ENCODE measurements around the gene DHH.

DHH gene

DNA sequence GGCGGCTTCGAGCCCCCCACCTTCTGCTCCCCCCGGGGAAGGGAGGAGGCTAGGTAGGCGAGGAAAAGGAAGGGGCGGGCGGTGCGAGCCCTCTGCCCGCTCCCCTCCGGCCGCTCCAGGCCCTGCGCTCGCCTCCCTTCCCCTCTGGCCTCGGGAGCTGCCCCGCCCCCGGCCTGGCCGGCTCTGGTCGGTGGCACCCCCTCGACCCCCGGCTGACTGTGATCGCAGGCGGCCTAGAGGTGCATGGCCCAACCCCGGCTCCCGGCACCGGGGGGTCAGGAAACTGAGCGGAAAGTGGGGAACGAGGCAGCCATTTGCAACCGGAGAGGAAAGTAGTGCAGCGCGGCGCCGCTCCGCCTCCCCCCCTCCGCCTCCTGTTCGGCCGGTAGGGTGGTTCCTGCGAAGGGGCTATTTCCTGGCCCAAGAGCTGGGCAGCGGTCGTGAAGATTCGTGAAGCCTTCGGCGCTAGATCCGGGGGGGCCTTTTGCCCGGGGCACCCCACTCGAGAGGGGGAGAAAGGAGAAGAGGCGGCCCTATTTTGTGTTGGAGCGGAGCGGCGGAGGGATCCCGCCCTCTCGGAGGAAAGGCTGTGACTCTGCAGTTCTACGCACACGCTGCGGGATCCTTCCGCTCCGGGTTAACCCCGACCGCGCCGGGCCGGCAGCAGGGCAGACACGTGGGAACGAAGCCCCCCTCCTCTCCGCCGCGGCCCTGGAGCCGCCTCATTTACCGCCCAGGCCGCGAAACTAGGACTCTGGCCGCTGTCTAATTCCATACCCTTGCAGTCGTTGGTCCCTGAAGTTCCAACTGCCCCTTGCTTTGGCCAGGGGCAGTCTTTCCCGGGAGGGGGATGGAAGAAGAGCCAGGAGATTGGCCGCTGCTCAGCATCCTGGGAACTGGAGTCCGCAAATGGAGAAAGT is 34.1 kb downstream of the DHH start, which contains the start of gene KMT2D (continued):
- TF ChIP-seq, protein P1, sequence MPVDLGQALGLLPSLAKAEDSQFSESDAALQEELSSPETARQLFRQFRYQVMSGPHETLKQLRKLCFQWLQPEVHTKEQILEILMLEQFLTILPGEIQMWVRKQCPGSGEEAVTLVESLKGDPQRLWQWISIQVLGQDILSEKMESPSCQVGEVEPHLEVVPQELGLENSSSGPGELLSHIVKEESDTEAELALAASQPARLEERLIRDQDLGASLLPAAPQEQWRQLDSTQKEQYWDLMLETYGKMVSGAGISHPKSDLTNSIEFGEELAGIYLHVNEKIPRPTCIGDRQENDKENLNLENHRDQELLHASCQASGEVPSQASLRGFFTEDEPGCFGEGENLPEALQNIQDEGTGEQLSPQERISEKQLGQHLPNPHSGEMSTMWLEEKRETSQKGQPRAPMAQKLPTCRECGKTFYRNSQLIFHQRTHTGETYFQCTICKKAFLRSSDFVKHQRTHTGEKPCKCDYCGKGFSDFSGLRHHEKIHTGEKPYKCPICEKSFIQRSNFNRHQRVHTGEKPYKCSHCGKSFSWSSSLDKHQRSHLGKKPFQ (tag by site-specific recombination; IDR thresholded peaks at IDR 0.05), result peak; percentile 82; the same call in 1 of the 2 replicates
- TF ChIP-seq KLF1 (tag by site-specific recombination; IDR thresholded peaks at IDR 0.05) (peak; percentile 80), EGR2 (tag by site-specific recombination; IDR thresholded peaks at IDR 0.05; ENCODE audit: low read depth) (peak; percentile 56), KLF10 (tag by site-specific recombination; IDR thresholded peaks at IDR 0.05) (peak; percentile 84), ZNF239 (tag by site-specific recombination; IDR thresholded peaks at IDR 0.05) (peak; percentile 54; the same call in 1 of the 2 replicates), ZNF223 (tag by site-specific recombination; IDR thresholded peaks at IDR 0.05) (no peak; the same call in 1 of the 2 replicates), ZNF221 (tag by site-specific recombination; IDR thresholded peaks at IDR 0.05; ENCODE audit: borderline replicate concordance) (0 out of 2 replicates have a peak, but pooled peaks have one; percentile 8), ZNF423 (tag by site-specific recombination; IDR thresholded peaks at IDR 0.05) (peak; percentile 72; the same call in 1 of the 2 replicates), ZNF266 (tag by site-specific recombination; IDR thresholded peaks at IDR 0.05; ENCODE audit: low read depth) (no peak), ZBTB20 (tag by site-specific recombination; IDR thresholded peaks at IDR 0.05) (peak; percentile 86; the same call in 1 of the 2 replicates), KLF8 (tag by site-specific recombination; IDR thresholded peaks at IDR 0.05) (peak; percentile 99), ZNF146 (tag by site-specific recombination; IDR thresholded peaks at IDR 0.05) (peak; percentile 96), ZNF624 (tag by site-specific recombination; IDR thresholded peaks at IDR 0.05) (0 out of 2 replicates have a peak, but pooled peaks have one; percentile 73), SP7 (tag by site-specific recombination; IDR thresholded peaks at IDR 0.05) (peak; percentile 98), RBAK (tag by site-specific recombination; IDR thresholded peaks at IDR 0.05) (peak; percentile 48; the same call in 1 of the 2 replicates), ZNF791 (tag by site-specific recombination; IDR thresholded peaks at IDR 0.05) (no peak), ZNF426 (tag by site-specific recombination; IDR thresholded peaks at IDR 0.05) (no peak), ZNF202 (tag by site-specific recombination; IDR thresholded peaks at IDR 0.05; ENCODE audit: borderline replicate concordance) (no peak), ZNF785 (tag by site-specific recombination; IDR thresholded peaks at IDR 0.05) (peak; percentile 93), ZNF10 (tag by site-specific recombination; IDR thresholded peaks at IDR 0.05) (peak; percentile 84), ZNF132 (tag by site-specific recombination; IDR thresholded peaks at IDR 0.05; ENCODE audit: borderline replicate concordance) (no peak), TCF7L2 (IDR thresholded peaks at IDR 0.05; ENCODE audit: borderline replicate concordance, low read depth, low read length) (no peak), ZBTB21 (tag by site-specific recombination; IDR thresholded peaks at IDR 0.05) (peak; percentile 88), ZNF114 (tag by site-specific recombination; IDR thresholded peaks at IDR 0.05) (no peak), KLF16 (tag by site-specific recombination; IDR thresholded peaks at IDR 0.05) (peak; percentile 99), OVOL3 (tag by site-specific recombination; IDR thresholded peaks at IDR 0.05) (peak; percentile 85), GLIS1 (tag by site-specific recombination; IDR thresholded peaks at IDR 0.05) (peak; percentile 62)
- TF ChIP-seq, protein P2, sequence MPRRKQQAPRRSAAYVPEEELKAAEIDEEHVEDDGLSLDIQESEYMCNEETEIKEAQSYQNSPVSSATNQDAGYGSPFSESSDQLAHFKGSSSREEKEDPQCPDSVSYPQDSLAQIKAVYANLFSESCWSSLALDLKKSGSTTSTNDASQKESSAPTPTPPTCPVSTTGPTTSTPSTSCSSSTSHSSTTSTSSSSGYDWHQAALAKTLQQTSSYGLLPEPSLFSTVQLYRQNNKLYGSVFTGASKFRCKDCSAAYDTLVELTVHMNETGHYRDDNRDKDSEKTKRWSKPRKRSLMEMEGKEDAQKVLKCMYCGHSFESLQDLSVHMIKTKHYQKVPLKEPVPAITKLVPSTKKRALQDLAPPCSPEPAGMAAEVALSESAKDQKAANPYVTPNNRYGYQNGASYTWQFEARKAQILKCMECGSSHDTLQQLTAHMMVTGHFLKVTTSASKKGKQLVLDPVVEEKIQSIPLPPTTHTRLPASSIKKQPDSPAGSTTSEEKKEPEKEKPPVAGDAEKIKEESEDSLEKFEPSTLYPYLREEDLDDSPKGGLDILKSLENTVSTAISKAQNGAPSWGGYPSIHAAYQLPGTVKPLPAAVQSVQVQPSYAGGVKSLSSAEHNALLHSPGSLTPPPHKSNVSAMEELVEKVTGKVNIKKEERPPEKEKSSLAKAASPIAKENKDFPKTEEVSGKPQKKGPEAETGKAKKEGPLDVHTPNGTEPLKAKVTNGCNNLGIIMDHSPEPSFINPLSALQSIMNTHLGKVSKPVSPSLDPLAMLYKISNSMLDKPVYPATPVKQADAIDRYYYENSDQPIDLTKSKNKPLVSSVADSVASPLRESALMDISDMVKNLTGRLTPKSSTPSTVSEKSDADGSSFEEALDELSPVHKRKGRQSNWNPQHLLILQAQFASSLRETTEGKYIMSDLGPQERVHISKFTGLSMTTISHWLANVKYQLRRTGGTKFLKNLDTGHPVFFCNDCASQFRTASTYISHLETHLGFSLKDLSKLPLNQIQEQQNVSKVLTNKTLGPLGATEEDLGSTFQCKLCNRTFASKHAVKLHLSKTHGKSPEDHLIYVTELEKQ (tag by site-specific recombination; IDR thresholded peaks at IDR 0.05; ENCODE audit: borderline replicate concordance), result peak; percentile 91
- TF ChIP-seq, protein P3, sequence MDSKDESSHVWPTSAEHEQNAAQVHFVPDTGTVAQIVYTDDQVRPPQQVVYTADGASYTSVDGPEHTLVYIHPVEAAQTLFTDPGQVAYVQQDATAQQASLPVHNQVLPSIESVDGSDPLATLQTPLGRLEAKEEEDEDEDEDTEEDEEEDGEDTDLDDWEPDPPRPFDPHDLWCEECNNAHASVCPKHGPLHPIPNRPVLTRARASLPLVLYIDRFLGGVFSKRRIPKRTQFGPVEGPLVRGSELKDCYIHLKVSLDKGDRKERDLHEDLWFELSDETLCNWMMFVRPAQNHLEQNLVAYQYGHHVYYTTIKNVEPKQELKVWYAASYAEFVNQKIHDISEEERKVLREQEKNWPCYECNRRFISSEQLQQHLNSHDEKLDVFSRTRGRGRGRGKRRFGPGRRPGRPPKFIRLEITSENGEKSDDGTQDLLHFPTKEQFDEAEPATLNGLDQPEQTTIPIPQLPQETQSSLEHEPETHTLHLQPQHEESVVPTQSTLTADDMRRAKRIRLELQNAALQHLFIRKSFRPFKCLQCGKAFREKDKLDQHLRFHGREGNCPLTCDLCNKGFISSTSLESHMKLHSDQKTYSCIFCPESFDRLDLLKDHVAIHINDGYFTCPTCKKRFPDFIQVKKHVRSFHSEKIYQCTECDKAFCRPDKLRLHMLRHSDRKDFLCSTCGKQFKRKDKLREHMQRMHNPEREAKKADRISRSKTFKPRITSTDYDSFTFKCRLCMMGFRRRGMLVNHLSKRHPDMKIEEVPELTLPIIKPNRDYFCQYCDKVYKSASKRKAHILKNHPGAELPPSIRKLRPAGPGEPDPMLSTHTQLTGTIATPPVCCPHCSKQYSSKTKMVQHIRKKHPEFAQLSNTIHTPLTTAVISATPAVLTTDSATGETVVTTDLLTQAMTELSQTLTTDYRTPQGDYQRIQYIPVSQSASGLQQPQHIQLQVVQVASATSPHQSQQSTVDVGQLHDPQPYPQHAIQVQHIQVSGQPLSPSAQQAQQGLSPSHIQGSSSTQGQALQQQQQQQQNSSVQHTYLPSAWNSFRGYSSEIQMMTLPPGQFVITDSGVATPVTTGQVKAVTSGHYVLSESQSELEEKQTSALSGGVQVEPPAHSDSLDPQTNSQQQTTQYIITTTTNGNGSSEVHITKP (tag by site-specific recombination; IDR thresholded peaks at IDR 0.05), result peak; percentile 92
- TF ChIP-seq, protein P4, sequence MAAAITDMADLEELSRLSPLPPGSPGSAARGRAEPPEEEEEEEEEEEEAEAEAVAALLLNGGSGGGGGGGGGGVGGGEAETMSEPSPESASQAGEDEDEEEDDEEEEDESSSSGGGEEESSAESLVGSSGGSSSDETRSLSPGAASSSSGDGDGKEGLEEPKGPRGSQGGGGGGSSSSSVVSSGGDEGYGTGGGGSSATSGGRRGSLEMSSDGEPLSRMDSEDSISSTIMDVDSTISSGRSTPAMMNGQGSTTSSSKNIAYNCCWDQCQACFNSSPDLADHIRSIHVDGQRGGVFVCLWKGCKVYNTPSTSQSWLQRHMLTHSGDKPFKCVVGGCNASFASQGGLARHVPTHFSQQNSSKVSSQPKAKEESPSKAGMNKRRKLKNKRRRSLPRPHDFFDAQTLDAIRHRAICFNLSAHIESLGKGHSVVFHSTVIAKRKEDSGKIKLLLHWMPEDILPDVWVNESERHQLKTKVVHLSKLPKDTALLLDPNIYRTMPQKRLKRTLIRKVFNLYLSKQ (tag by site-specific recombination; IDR thresholded peaks at IDR 0.05; ENCODE audit: borderline replicate concordance), result peak; percentile 90
